NT2/D1 (cell line): ENCODE results near the gene WFS1.

Source experiments
- SUZ12 ChIP-seq: IDR thresholded peaks from 2 replicates; pipeline ENCODE4 v1.6.1; 2011; ENCODE audit not compliant: insufficient read length, insufficient read depth; ENCODE audit errors: extremely low read depth
- YY1 ChIP-seq: IDR thresholded peaks from 2 replicates; pipeline ENCODE4 v1.6.1; 2011; ENCODE audit not compliant: insufficient read length, insufficient read depth
- ZNF274 ChIP-seq: IDR thresholded peaks from 2 replicates; pipeline ENCODE4 v1.6.1; 2011; ENCODE audit warnings: mild to moderate bottlenecking, low read depth, low read length

DNA sequence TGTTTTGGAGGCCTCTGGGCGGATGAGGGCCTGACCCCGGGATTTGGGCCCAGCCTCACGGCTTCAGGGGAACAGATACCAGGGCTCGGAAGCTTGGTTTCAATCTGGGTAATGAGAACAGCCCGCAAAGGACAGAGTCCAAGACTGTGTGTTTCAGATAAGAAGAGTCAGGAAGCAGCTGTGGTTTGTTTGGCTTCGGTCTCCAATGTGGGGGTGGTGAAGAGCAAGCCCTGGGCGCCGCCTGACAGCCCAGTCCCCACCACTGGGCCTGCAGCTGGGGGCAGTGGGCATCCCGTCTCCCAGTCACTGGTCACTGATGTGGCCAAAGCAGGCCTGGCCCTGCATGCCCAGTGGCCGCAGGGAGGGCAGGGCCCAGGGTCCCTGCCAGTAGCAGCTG, 9.1 kb downstream of the WFS1 start:
- TF ChIP-seq SUZ12: no peak
- no peak for TF ChIP-seq ZNF274
- no peak for TF ChIP-seq YY1
